Mesendoderm (in vitro differentiated cells): ENCODE data around the gene AAK1.
"Not testable (repeated sequence)": the region's sequence is repeated elsewhere in the genome, so short reads cannot be mapped to it uniquely, and the experiment has no call there.

Experiments
- DNase-seq: peaks from one replicate; pipeline ENCODE4 v3.0.0; 2013
- H2AK5ac ChIP-seq: 2 replicates; pipeline ENCODE4 v1.6.1; 2013; ENCODE audit warnings: low read length, inconsistent platforms
- H2BK120ac ChIP-seq: 2 replicates; pipeline ENCODE4 v1.6.1; 2013; ENCODE audit warnings: low read depth, mild to moderate bottlenecking, low read length, moderate library complexity, mixed read lengths
- H2BK15ac ChIP-seq: replicated peaks from 2 replicates; pipeline ENCODE4 v1.6.1; 2013; ENCODE audit warnings: low read depth, mild to moderate bottlenecking, moderate library complexity
- H2BK5ac ChIP-seq: 2 replicates; pipeline ENCODE4 v1.6.1; 2013; ENCODE audit warnings: low read length, inconsistent platforms
- H3K18ac ChIP-seq: 2 replicates; pipeline ENCODE4 v1.6.1; 2013; ENCODE audit warnings: mild to moderate bottlenecking, low read length, mixed read lengths
- H3K23ac ChIP-seq: one replicate; pipeline ENCODE4 v1.6.1; 2013; ENCODE audit warnings: low read length
- H3K27ac ChIP-seq: 2 replicates; pipeline ENCODE4 v1.5.1; 2013; ENCODE audit warnings: low read depth, mild to moderate bottlenecking, inconsistent platforms, low read length, moderate library complexity
- H3K27me3 ChIP-seq: 2 replicates; pipeline ENCODE4 v1.6.1; 2013; ENCODE audit warnings: low read length, control low read depth, mild to moderate bottlenecking, inconsistent platforms; ENCODE audit not compliant: insufficient read depth, poor library complexity
- H3K36me3 ChIP-seq: 2 replicates; pipeline ENCODE4 v1.6.1; 2013; ENCODE audit warnings: low read length, inconsistent platforms; ENCODE audit not compliant: control insufficient read depth, insufficient read depth
- H3K4ac ChIP-seq: one replicate; pipeline ENCODE4 v1.6.1; 2013; ENCODE audit warnings: low read depth, mild to moderate bottlenecking, low read length, moderate library complexity
- H3K4me1 ChIP-seq: 2 replicates; pipeline ENCODE4 v1.6.1; 2013; ENCODE audit warnings: low read depth, low read length, inconsistent platforms; ENCODE audit not compliant: control insufficient read depth
- H3K4me2 ChIP-seq: 2 replicates; pipeline ENCODE4 v1.6.1; 2013; ENCODE audit warnings: low read length
- H3K4me3 ChIP-seq: 2 replicates; pipeline ENCODE4 v1.5.1; 2013; ENCODE audit warnings: mild to moderate bottlenecking, low read length
- H3K56ac ChIP-seq: one replicate; pipeline ENCODE4 v1.6.1; 2013; ENCODE audit warnings: low read length
- H3K79me1 ChIP-seq: 2 replicates; pipeline ENCODE4 v1.6.1; 2013; ENCODE audit warnings: low read length, inconsistent platforms
- H3K79me2 ChIP-seq: 2 replicates; pipeline ENCODE4 v1.6.1; 2013; ENCODE audit warnings: mild to moderate bottlenecking, low read length; ENCODE audit not compliant: control insufficient read depth, insufficient read depth
- H3K9ac ChIP-seq: 2 replicates; pipeline ENCODE4 v1.6.1; 2013; ENCODE audit warnings: low read length, inconsistent platforms
- H4K5ac ChIP-seq: one replicate; pipeline ENCODE4 v1.6.1; 2013; ENCODE audit warnings: low read length
- H4K8ac ChIP-seq: one replicate; pipeline ENCODE4 v1.6.1; 2013; ENCODE audit warnings: low read depth, mild to moderate bottlenecking, control low read depth, low read length, moderate library complexity
- WGBS: extraction: QIAGEN DNeasy Blood & Tissue Kit; methylation state at CpG from one replicate; pipeline ENCODE4 v1.1.7; 2013; ENCODE audit warnings: low lambda C conversion rate, missing lambda C conversion rate; ENCODE audit not compliant: insufficient coverage; ENCODE audit errors: extremely low coverage; 5-methylcytosine and 5-hydroxymethylcytosine counted together

AAK1 gene

GRCh38 chr2:69612200-69612599 is 31.3 kb downstream of the AAK1 start:
- Histone ChIP-seq H3K56ac (no peak overlapping the region), H2BK120ac (no peak overlapping the region), H4K8ac (no peak overlapping the region), H3K18ac (no peak overlapping the region), H3K27ac (no peak overlapping the region), H3K23ac (no peak overlapping the region), H3K4ac (no peak overlapping the region), H3K79me2 (peaks cover 2% of the 10 kb centered on the region), H2BK5ac (no peak overlapping the region), H3K36me3 (no peaks in the 10 kb centered on the region), H2BK15ac (no peak overlapping the region), H3K4me2 (no peak overlapping the region), H3K27me3 (no peaks in the 10 kb centered on the region), H4K5ac (no peak overlapping the region), H3K9ac (no peak overlapping the region), H2AK5ac (no peak overlapping the region), H3K79me1 (peaks cover 12% of the 10 kb centered on the region), H3K4me3 (no peak overlapping the region), H3K4me1 (no peaks in the 10 kb centered on the region)
- no peak for DNase-seq
- WGBS = no CpG with 5 or more reads among the region's 3 CpGs

DNA sequence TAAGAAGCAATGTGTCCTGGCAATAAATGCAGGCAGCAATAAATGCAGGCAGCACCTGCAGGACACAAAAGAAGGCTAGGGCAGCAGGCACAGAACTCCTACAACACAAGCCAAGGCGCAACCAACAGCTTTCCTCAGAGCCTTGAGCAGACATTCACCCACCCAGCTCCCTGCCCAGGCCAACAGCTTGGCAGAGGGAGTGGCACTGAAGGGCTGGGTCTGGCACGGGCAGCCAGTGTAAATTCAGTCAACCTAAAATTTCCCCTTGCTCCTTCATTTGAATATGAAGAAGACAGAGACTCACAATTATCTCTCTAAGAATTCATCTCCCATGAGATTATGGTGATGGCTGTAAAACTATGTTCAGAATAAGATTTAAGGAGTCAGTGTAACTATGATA is 35.4 kb downstream of the AAK1 start:
- Histone ChIP-seq H2BK120ac (no peak overlapping the region), H3K9ac (no peak overlapping the region), H3K18ac (no peak overlapping the region), H3K23ac (no peak overlapping the region), H3K36me3 (no peaks in the 10 kb centered on the region), H3K79me1 (peaks cover 12% of the 10 kb centered on the region), H3K4ac (no peak overlapping the region), H2AK5ac (no peak overlapping the region), H3K79me2 (peaks cover 3% of the 10 kb centered on the region), H3K4me1 (no peaks in the 10 kb centered on the region), H3K4me2 (no peak overlapping the region), H3K4me3 (no peak overlapping the region), H3K27me3 (no peaks in the 10 kb centered on the region), H4K8ac (no peak overlapping the region), H3K56ac (no peak overlapping the region), H2BK5ac (no peak overlapping the region), H3K27ac (no peak overlapping the region), H4K5ac (no peak overlapping the region), H2BK15ac (no peak overlapping the region)
- WGBS = no CpG with 5 or more reads among the region's 2 CpGs
- DNase-seq = no peak

- H3K79me2 ChIP-seq, H3K4me1 ChIP-seq, H3K4me2 ChIP-seq, H2BK15ac ChIP-seq, H2BK120ac ChIP-seq, H3K56ac ChIP-seq, H3K4me3 ChIP-seq, DNase-seq, H3K4ac ChIP-seq, H4K5ac ChIP-seq, H4K8ac ChIP-seq, H3K9ac ChIP-seq, H2BK5ac ChIP-seq, H3K27me3 ChIP-seq, H2AK5ac ChIP-seq, H3K27ac ChIP-seq, H3K23ac ChIP-seq, H3K36me3 ChIP-seq, H3K18ac ChIP-seq: not testable (repeated sequence)
- peaks cover 12% of the 10 kb centered on the region for H3K79me1 ChIP-seq
- WGBS = no CpG with 5 or more reads among the region's 7 CpGs
Measured at GRCh38 chr2:69606771-69607170, 36.8 kb downstream of the AAK1 start.

DNA sequence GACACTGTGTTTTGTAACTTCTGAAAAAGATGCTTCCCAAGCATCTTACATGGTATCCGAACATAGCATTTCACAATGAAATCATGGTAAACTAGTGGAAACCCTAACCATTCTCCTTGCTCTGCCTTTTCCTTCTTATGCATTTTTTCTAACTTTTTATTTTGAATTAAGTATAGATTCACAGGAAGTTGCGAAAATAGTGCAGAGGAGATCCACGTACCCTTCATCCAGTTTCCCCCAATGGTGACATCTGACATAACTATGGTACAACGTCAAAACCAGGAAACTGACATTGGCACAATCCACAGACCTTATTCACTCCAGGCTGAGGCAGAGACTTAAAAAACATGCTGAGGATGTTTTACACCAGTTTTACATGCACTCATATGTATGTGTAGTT is 38.3 kb downstream of the AAK1 start:
- H3K27me3 ChIP-seq = no peaks in the 10 kb centered on the region
- WGBS = no CpG with 5 or more reads among the region's 4 CpGs
- H3K4me3 ChIP-seq = no peak overlapping the region
- no peak overlapping the region for H4K8ac ChIP-seq
- no peak overlapping the region for H4K5ac ChIP-seq
- no peaks in the 10 kb centered on the region for H3K36me3 ChIP-seq
- no peak overlapping the region for H3K4ac ChIP-seq
- no peaks in the 10 kb centered on the region for H3K4me1 ChIP-seq
- no peak overlapping the region for H3K9ac ChIP-seq
- H2AK5ac ChIP-seq = no peak overlapping the region
- no peak overlapping the region for H3K18ac ChIP-seq
- H3K4me2 ChIP-seq = no peak overlapping the region
- peaks cover 12% of the 10 kb centered on the region for H3K79me1 ChIP-seq
- no peak overlapping the region for H3K23ac ChIP-seq
- no peak overlapping the region for H3K27ac ChIP-seq
- H2BK5ac ChIP-seq = no peak overlapping the region
- H2BK120ac ChIP-seq = no peak overlapping the region
- H2BK15ac ChIP-seq = no peak overlapping the region
- DNase-seq = no peak
- H3K79me2 ChIP-seq = peaks cover 3% of the 10 kb centered on the region
- no peak overlapping the region for H3K56ac ChIP-seq

- Histone ChIP-seq H3K36me3 (no peaks in the 10 kb centered on the region), H3K27me3 (no peaks in the 10 kb centered on the region), H2AK5ac (no peak overlapping the region), H4K5ac (no peak overlapping the region), H3K9ac (no peak overlapping the region), H4K8ac (no peak overlapping the region), H3K4me2 (no peak overlapping the region), H2BK15ac (no peak overlapping the region), H3K4me3 (no peak overlapping the region), H3K79me2 (peaks cover 3% of the 10 kb centered on the region), H3K23ac (no peak overlapping the region), H3K79me1 (peaks cover 12% of the 10 kb centered on the region), H2BK120ac (no peak overlapping the region), H3K27ac (no peak overlapping the region), H2BK5ac (no peak overlapping the region), H3K4ac (no peak overlapping the region), H3K18ac (no peak overlapping the region), H3K56ac (no peak overlapping the region), H3K4me1 (no peaks in the 10 kb centered on the region)
- no CpG with 5 or more reads among the region's 1 CpG for WGBS
- no peak for DNase-seq
Measured at GRCh38 chr2:69604836-69605235, 38.7 kb downstream of the AAK1 start.

DNA sequence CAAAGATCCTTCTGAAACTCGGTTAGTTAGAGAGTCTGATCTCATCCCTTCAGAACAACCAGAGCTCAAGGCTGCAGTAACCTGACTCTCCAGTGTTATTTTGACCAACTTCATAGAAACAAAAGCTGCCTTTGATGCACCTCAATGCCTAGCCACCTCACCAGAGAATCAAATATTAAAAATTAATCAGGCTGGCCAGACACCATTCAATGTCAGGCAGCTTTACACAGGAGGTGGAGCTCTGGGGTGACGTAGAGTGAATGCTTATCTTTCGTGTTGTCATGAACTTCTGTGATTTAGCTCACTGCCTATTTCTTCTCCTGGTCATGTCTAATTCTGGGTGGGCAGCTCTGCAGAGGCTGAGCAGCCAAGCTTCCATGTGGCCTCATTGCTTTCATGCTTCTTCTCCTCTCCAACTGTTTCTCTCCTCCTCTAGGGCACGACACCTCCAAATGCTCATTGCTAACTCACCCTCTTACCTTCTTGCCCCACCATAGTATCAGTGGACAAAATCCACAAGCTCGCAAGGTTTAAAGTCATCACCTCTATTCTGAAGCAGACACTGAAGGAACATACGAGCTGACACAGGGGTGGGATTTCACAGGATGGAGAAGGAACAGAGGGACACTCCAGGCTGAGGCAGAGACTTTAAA is 39.4 kb downstream of the AAK1 start:
- H2BK120ac ChIP-seq = no peak overlapping the region
- H2BK15ac ChIP-seq = no peak overlapping the region
- H3K4me3 ChIP-seq = no peak overlapping the region
- H3K4me1 ChIP-seq = no peaks in the 10 kb centered on the region
- no peak for DNase-seq
- no peak overlapping the region for H3K4me2 ChIP-seq
- H3K79me1 ChIP-seq = peaks cover 12% of the 10 kb centered on the region
- H3K27ac ChIP-seq = no peak overlapping the region
- H4K8ac ChIP-seq = no peak overlapping the region
- H2BK5ac ChIP-seq = no peak overlapping the region
- H3K36me3 ChIP-seq = no peaks in the 10 kb centered on the region
- H3K4ac ChIP-seq = no peak overlapping the region
- no peak overlapping the region for H2AK5ac ChIP-seq
- no peak overlapping the region for H3K23ac ChIP-seq
- no peak overlapping the region for H3K56ac ChIP-seq
- H3K18ac ChIP-seq = no peak overlapping the region
- H4K5ac ChIP-seq = no peak overlapping the region
- no peaks in the 10 kb centered on the region for H3K27me3 ChIP-seq
- no peak overlapping the region for H3K9ac ChIP-seq
- H3K79me2 ChIP-seq = peaks cover 3% of the 10 kb centered on the region
- WGBS = no CpG with 5 or more reads among the region's 6 CpGs
